ENCODE results near the gene CACNB2. TPM values are rescaled to one million over a fixed set of nuclear protein-coding genes. Genes with fewer than 3 reads are reported as not detected.

CACNB2 gene
- total RNA-seq, 4 donors from 2014 or later = 0.13 to 1.5 (median 0.18) TPM; not detected in 1

GRCh38 chr10:18490755-18491154 lies 350.5 kb downstream of the CACNB2 start:
- DNase-seq (no peak), ATAC-seq (no peak)
- intact Hi-C loops (cut with DNase I; ENCODE audit: low total_unique reads) = no loop called here
- Histone ChIP-seq H3K36me3 (no peaks in the 10 kb centered on the region), H3K9me3 (no peaks in the 10 kb centered on the region), H3K4me1 (no peaks in the 10 kb centered on the region), H3K4me3 (no peak overlapping the region), H3K27me3 (no peaks in the 10 kb centered on the region), H3K27ac (no peak overlapping the region)
- in situ Hi-C loops (cut with MboI; ENCODE audit: low sequenced_read_pairs in 4 of 4) = no loop called here
- TF ChIP-seq CTCF (IDR thresholded peaks at IDR 0.05 in 4 of 5, conservative IDR thresholded peaks at IDR 0.05 in 1 of 5) (no peak), POLR2A (IDR thresholded peaks at IDR 0.05) (no peak)

- DNase-seq = no peak
- in situ Hi-C loops (cut with MboI; ENCODE audit: low sequenced_read_pairs in 4 of 4) = no loop called here
- Histone ChIP-seq H3K9me3 (no peaks in the 10 kb centered on the region), H3K4me3 (no peak overlapping the region), H3K4me1 (no peaks in the 10 kb centered on the region), H3K27me3 (no peaks in the 10 kb centered on the region), H3K27ac (no peak overlapping the region), H3K36me3 (no peaks in the 10 kb centered on the region)
- ATAC-seq = no peak
- TF ChIP-seq POLR2A (IDR thresholded peaks at IDR 0.05) = no peak
- no peak for TF ChIP-seq CTCF (IDR thresholded peaks at IDR 0.05 in 4 of 5, conservative IDR thresholded peaks at IDR 0.05 in 1 of 5)
- intact Hi-C loops (cut with DNase I; ENCODE audit: low total_unique reads) = no loop called here
Measured at GRCh38 chr10:18497806-18498369, 357.7 kb downstream of the CACNB2 start.

GRCh38 chr10:18498998-18499397 lies 358.8 kb downstream of the CACNB2 start:
- intact Hi-C loops (cut with DNase I; ENCODE audit: low total_unique reads) (no loop called here), in situ Hi-C loops (cut with MboI; ENCODE audit: low sequenced_read_pairs in 4 of 4) (no loop called here)
- DNase-seq = no peak
- no peak for ATAC-seq
- no peak overlapping the region for H3K27ac ChIP-seq
- H3K36me3 ChIP-seq = no peaks in the 10 kb centered on the region
- H3K4me1 ChIP-seq = no peaks in the 10 kb centered on the region
- H3K27me3 ChIP-seq = no peaks in the 10 kb centered on the region
- no peaks in the 10 kb centered on the region for H3K9me3 ChIP-seq
- no peak overlapping the region for H3K4me3 ChIP-seq
- TF ChIP-seq CTCF (IDR thresholded peaks at IDR 0.05 in 4 of 5, conservative IDR thresholded peaks at IDR 0.05 in 1 of 5) (no peak), POLR2A (IDR thresholded peaks at IDR 0.05) (no peak)

- ATAC-seq (no peak), DNase-seq (no peak)
- H3K9me3 ChIP-seq = no peaks in the 10 kb centered on the region
- H3K4me3 ChIP-seq = no peak overlapping the region
- no peaks in the 10 kb centered on the region for H3K36me3 ChIP-seq
- in situ Hi-C loops (cut with MboI; ENCODE audit: low sequenced_read_pairs in 4 of 4) = no loop called here
- intact Hi-C loops (cut with DNase I; ENCODE audit: low total_unique reads) = no loop called here
- TF ChIP-seq POLR2A (IDR thresholded peaks at IDR 0.05) (no peak), CTCF (IDR thresholded peaks at IDR 0.05 in 4 of 5, conservative IDR thresholded peaks at IDR 0.05 in 1 of 5) (no peak)
- H3K4me1 ChIP-seq = no peaks in the 10 kb centered on the region
- H3K27me3 ChIP-seq = no peaks in the 10 kb centered on the region
- no peak overlapping the region for H3K27ac ChIP-seq
Measured at GRCh38 chr10:18500576-18500975, 360.4 kb downstream of the CACNB2 start.

GRCh38 chr10:18501198-18501597 lies 361.0 kb downstream of the CACNB2 start:
- intact Hi-C loops (cut with DNase I; ENCODE audit: low total_unique reads) = no loop called here

More at GRCh38 chr10:18501198-18501597, 361.0 kb downstream of the CACNB2 start:
- Histone ChIP-seq H3K36me3 (no peaks in the 10 kb centered on the region), H3K27me3 (no peaks in the 10 kb centered on the region), H3K4me1 (no peaks in the 10 kb centered on the region), H3K27ac (no peak overlapping the region), H3K4me3 (no peak overlapping the region), H3K9me3 (no peaks in the 10 kb centered on the region)
- ATAC-seq (no peak), DNase-seq (no peak)
- in situ Hi-C loops (cut with MboI; ENCODE audit: low sequenced_read_pairs in 4 of 4) = no loop called here
- TF ChIP-seq POLR2A (IDR thresholded peaks at IDR 0.05) (no peak), CTCF (IDR thresholded peaks at IDR 0.05 in 4 of 5, conservative IDR thresholded peaks at IDR 0.05 in 1 of 5) (no peak)

Measured in gastrocnemius medialis (tissue), 4 donors.